Ascending aorta (tissue), 2 donors: Measurements from ENCODE around the gene HCK. TPM values are rescaled to one million over a fixed set of nuclear protein-coding genes. Genes with fewer than 3 reads are reported as not detected.
"Not testable (repeated sequence)": the region's sequence is repeated elsewhere in the genome, so short reads cannot be mapped to it uniquely, and the experiment has no call there.

Experiments
- DNase-seq, 2 donors: peaks; one replicate each; pipeline ENCODE4 v3.0.0-alpha.2; 2019; ENCODE audit warnings: low spot score in 2 of 2
- H3K27ac ChIP-seq, 2 donors: fragments of 200-600 bp; sonication (generic); one replicate each; pipeline ENCODE4 v1.5.1; 2016 to 2017; ENCODE audit warnings: mild to moderate bottlenecking in 1 of 2
- H3K27me3 ChIP-seq: fragments of 200-600 bp; sonication (generic); one replicate; pipeline ENCODE4 v1.5.1; 2017
- H3K36me3 ChIP-seq, 2 donors: fragments of 200-600 bp; sonication (generic); one replicate each; pipeline ENCODE4 v1.5.1; 2016
- H3K4me1 ChIP-seq, 2 donors: fragments of 200-600 bp; sonication (generic); one replicate each; pipeline ENCODE4 v1.5.1; 2016 to 2017; ENCODE audit warnings: mild to moderate bottlenecking in 1 of 2
- H3K4me3 ChIP-seq, 2 donors: fragments of 200-600 bp; sonication (generic); one replicate each; pipeline ENCODE4 v1.5.1; 2016 to 2017; ENCODE audit warnings: mild to moderate bottlenecking in 1 of 2
- H3K9me3 ChIP-seq, 2 donors: fragments of 200-600 bp; sonication (generic); one replicate each; pipeline ENCODE4 v1.5.1; 2016
- intact Hi-C: fragments of 100-400 bp; cut with DNase I; formaldehyde crosslinking; loops from one replicate; pipeline ENCODE4 v1.15.1; 2023
- total RNA-seq: library from RNA; depleted of rRNA; stranded (reverse); fragments of >200 nt; gene quantifications from one replicate; pipeline ENCODE4 v1.1.0, GENCODE V29; 2016
- TF ChIP-seq, protein P1 (sequence below), 3 experiments: fragments of 200-600 bp in 2 of 3; fragments of 450-650 bp in 1 of 3; sonication (generic) in 2 of 3; IDR thresholded peaks; one replicate each; pipeline ENCODE4 v1.5.1; 2016 to 2019; ENCODE audit warnings: antibody characterized with exemption in 3 of 3, mild to moderate bottlenecking in 1 of 3, moderate library complexity in 1 of 3

HCK gene
- total RNA-seq, 1 donor from 2014 or later = 16.8 TPM

DNA sequence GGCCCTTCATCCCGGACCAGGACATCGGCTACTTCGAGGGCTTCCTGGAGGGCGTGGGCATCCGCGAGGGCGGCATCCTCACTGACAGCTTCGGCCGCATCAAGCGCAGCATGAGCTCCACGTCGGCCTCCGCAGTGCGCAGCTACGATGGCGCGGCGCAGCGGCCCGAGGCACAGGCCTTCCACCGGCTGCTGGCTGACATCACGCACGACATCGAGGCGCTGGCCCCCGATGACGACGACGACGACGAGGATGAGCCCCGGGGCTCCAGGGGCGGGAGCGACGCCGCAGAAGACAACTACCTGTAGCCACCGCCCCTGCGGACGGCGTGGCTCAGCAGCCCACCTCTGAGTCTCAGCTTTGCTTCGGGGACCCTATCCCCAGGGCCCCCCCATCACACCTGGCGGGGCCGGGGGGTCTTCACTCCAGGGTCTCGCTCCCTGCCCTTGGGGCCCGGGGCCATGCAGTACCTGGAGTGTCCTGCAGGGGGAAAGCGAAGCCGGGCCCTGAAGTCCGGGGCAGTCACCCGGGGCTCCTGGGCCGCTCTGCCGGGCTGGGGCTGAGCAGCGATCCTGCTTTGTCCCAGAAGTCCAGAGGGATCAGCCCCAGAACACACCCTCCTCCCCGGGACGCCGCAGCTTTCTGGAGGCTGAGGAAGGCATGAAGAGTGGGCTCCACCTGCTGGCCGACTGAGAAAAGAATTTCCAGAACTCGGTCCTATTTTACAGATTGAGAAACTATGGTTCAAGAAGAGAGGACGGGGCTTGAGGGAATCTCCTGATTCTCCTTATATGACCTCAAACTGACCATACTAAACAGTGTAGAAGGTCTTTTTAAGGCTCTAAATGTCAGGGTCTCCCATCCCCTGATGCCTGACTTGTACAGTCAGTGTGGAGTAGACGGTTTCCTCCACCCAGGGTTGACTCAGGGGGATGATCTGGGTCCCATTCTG lies 20.8 kb upstream of the HCK start:
- TF ChIP-seq, protein P1, sequence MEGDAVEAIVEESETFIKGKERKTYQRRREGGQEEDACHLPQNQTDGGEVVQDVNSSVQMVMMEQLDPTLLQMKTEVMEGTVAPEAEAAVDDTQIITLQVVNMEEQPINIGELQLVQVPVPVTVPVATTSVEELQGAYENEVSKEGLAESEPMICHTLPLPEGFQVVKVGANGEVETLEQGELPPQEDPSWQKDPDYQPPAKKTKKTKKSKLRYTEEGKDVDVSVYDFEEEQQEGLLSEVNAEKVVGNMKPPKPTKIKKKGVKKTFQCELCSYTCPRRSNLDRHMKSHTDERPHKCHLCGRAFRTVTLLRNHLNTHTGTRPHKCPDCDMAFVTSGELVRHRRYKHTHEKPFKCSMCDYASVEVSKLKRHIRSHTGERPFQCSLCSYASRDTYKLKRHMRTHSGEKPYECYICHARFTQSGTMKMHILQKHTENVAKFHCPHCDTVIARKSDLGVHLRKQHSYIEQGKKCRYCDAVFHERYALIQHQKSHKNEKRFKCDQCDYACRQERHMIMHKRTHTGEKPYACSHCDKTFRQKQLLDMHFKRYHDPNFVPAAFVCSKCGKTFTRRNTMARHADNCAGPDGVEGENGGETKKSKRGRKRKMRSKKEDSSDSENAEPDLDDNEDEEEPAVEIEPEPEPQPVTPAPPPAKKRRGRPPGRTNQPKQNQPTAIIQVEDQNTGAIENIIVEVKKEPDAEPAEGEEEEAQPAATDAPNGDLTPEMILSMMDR (IDR thresholded peaks at IDR 0.05) = peak; percentile 73 to 82 (median 74)
- intact Hi-C loops = loop anchor here (1.0 to 10.0 kb wide), 3 partner anchors 78 to 209 kb away; partner anchors contain the start of gene PDRG1
- H3K9me3 ChIP-seq = no peaks in the 10 kb centered on the region
- DNase-seq = peak in 1 of 2 donors; percentile 78
- H3K4me3 ChIP-seq = peak overlapping the region; percentile 10 to 52
- H3K27me3 ChIP-seq = no peaks in the 10 kb centered on the region
- H3K27ac ChIP-seq = no peak overlapping the region
- H3K4me1 ChIP-seq = peaks cover 3 to 8% of the 10 kb centered on the region in 2 donors
- H3K36me3 ChIP-seq = no peaks in the 10 kb centered on the region

DNA sequence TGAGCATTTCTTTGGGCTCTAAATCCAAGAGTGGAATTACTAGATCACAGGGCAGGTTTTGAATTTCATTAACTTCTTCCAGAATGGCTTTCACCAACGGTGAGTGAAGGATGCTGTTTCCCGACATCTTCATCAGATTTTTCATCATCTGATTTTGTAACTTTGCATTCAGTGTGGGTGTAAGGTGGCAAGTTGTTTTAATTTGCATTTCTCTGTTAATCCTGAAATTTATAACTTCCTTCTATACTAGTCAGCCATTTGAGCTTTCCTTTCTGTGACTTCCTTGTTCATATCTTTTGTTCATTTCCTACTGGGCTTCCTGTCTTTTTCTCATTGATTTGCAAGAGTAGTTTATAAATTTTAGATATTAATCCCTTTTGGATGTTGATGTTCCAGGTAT lies 18.7 kb upstream of the HCK start:
- Histone ChIP-seq H3K27me3 (no peaks in the 10 kb centered on the region), H3K27ac (no peak overlapping the region), H3K9me3 (peaks cover 0 to 3% of the 10 kb centered on the region in 2 donors), H3K36me3 (no peaks in the 10 kb centered on the region), H3K4me1 (peaks cover 3 to 8% of the 10 kb centered on the region in 2 donors), H3K4me3 (no peak overlapping the region)
- intact Hi-C loops = loop anchor here (10.0 kb wide), 1 partner anchor 179 kb away; no protein-coding TSS in a partner anchor
- TF ChIP-seq, protein P1 (IDR thresholded peaks at IDR 0.05) = no peak
- DNase-seq = no peak

DNA sequence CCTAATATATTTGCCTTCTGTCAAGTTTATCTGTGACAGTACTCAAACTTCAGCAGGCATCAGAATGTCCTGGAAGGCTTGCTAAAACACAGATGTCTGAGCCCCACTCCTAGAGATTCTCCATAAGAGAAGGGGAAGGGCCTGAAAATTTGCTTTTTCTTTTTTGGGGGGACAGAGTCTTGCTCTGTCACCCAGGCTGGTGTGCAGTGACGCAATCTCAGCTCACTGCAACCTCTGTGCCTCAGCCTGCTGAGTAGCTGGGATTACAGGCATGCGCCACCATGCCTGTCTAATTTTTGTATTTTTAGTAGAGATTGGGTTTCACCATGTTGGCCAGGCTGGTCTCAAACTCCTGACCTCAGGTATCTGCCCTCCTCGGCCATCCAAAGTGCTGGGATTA lies 18.3 kb upstream of the HCK start:
- not testable (repeated sequence) for DNase-seq, H3K36me3 ChIP-seq, H3K4me1 ChIP-seq, H3K9me3 ChIP-seq, H3K27ac ChIP-seq, H3K27me3 ChIP-seq, H3K4me3 ChIP-seq
- intact Hi-C loops = loop anchor here (10.0 kb wide), 1 partner anchor 179 kb away; no protein-coding TSS in a partner anchor

DNA sequence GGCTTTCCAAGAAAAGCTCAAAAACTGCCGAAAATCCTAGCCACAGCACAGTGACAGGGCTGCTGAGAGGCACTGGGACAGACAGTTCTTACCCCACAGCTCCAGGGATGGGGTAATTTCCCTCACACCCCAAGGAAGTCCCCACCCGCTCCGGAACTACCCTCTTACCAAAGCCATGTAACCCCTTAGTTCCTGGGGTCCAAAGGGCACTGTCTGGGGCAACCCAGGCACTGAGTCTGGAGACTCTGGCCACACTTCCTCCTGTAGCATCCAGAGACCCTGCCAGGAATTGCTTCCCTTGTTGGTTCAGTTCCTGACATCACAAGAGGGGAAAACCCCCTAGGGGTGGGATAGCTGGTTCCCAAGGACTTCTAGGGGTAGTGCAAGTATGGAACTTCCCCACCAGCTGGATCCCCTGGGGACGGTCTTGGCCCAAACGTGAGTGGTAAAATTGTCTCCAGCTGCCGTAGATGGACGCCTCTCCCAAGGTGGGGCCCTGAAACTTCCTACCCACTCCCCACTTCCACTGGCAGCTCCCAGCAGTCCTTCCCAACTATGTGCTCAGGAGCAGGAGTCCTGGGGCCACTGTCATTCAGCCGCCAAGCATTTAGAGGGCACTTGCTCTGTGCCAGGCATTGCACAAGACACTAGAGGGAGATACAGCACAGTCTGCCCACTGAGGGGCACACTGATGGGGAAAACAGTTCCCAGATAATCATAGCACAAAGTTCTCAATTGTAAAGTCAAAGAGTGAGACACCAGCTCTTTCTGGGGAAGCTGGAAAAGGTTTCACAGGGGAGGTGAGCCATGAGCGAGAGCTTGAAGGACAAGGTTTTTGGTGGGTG lies 17.2 kb upstream of the HCK start:
- no peak overlapping the region for H3K27ac ChIP-seq
- peaks cover 0 to 5% of the 10 kb centered on the region in 2 donors for H3K9me3 ChIP-seq
- TF ChIP-seq, protein P1 (IDR thresholded peaks at IDR 0.05) = no peak
- H3K4me1 ChIP-seq = peaks cover 3 to 8% of the 10 kb centered on the region in 2 donors
- no peaks in the 10 kb centered on the region for H3K27me3 ChIP-seq
- DNase-seq = no peak
- intact Hi-C loops = loop anchor here (10.0 kb wide), 1 partner anchor 180 kb away; no protein-coding TSS in a partner anchor
- no peak overlapping the region for H3K4me3 ChIP-seq
- H3K36me3 ChIP-seq = no peaks in the 10 kb centered on the region

DNA sequence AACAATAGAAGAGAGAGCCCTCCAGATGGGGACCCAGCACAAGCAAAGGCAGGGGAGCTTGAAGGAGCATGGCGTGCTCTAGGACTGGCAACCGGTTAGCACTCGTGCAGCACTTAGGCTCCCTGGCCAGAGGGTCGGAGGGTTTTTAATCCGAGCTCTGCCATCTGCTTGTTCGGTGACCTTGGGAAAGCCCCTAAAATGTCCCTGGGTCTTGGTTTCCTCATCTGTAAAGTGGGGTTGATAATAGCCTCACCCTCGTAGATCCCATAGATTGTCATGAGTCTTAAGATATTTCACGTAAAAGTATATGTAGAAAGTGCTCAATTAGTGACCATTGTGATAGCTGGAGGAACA lies 16.6 kb upstream of the HCK start:
- intact Hi-C loops = loop anchor here (10.0 kb wide), 1 partner anchor 181 kb away; no protein-coding TSS in a partner anchor
- no peak overlapping the region for H3K4me3 ChIP-seq

More for the DNA sequence above, 16.6 kb upstream of the HCK start:
- peaks cover 0 to 5% of the 10 kb centered on the region in 2 donors for H3K9me3 ChIP-seq
- H3K27me3 ChIP-seq = no peaks in the 10 kb centered on the region
- no peaks in the 10 kb centered on the region for H3K36me3 ChIP-seq
- H3K4me1 ChIP-seq = peaks cover 3 to 8% of the 10 kb centered on the region in 2 donors
- DNase-seq = no peak
- TF ChIP-seq, protein P1 (IDR thresholded peaks at IDR 0.05) = no peak
- H3K27ac ChIP-seq = no peak overlapping the region
